ENCODE measurements around the gene FAM72A.
A peak's percentile ranks its signal among the peaks of the same experiment; 100 is the strongest.
"Not testable (repeated sequence)": the region's sequence is repeated elsewhere in the genome, so short reads cannot be mapped to it uniquely, and the experiment has no call there.

The FAM72A gene

GRCh38 chr1:206204159-206204511 lies 1.5 kb upstream of the FAM72A start:
- not testable (repeated sequence) for H3K27ac ChIP-seq (ENCODE audit: low read length); H3K4me3 ChIP-seq (ENCODE audit: low read length); H3K9ac ChIP-seq (ENCODE audit: low read depth, low read length)

GRCh38 chr1:206203364-206204158 lies 922 bp upstream of the FAM72A start, which contains the start of gene SRGAP2:
TSS of gene SRGAP2 (plus strand) at chr1:206203541. CDS start at chr1:206205971, 2,430 bp downstream.
- H3K9ac ChIP-seq (ENCODE audit: low read depth, low read length); H3K27me3 ChIP-seq (ENCODE audit: insufficient read depth, low read length); H3K27ac ChIP-seq (ENCODE audit: low read length): not testable (repeated sequence)

More at GRCh38 chr1:206204159-206204511, 1.5 kb upstream of the FAM72A start:
- not testable (repeated sequence) for H3K27me3 ChIP-seq (ENCODE audit: insufficient read depth, low read length); H3K36me3 ChIP-seq (ENCODE audit: insufficient read depth, low read depth, low read length); H3K9me3 ChIP-seq (ENCODE audit: insufficient read depth, low read depth, low read length); H3K4me1 ChIP-seq (ENCODE audit: insufficient read depth, low read length)

GRCh38 chr1:206196748-206197424 lies 5.8 kb downstream of the FAM72A start:
- not testable (repeated sequence) for H3K9ac ChIP-seq (ENCODE audit: low read depth, low read length); H3K27me3 ChIP-seq (ENCODE audit: insufficient read depth, low read length); H3K27ac ChIP-seq (ENCODE audit: low read length); H3K4me3 ChIP-seq (ENCODE audit: low read length); H3K4me1 ChIP-seq (ENCODE audit: insufficient read depth, low read length); H3K9me3 ChIP-seq (ENCODE audit: insufficient read depth, low read depth, low read length); H3K36me3 ChIP-seq (ENCODE audit: insufficient read depth, low read depth, low read length)

More at GRCh38 chr1:206203364-206204158, 922 bp upstream of the FAM72A start, which contains the start of gene SRGAP2:
- not testable (repeated sequence) for H3K4me1 ChIP-seq (ENCODE audit: insufficient read depth, low read length); H3K9me3 ChIP-seq (ENCODE audit: insufficient read depth, low read depth, low read length); H3K36me3 ChIP-seq (ENCODE audit: insufficient read depth, low read depth, low read length)
- H3K4me3 ChIP-seq (ENCODE audit: low read length): peak within 1 kb of the TSS; percentile 54; the same call in 1 of the 2 replicates

- not testable (repeated sequence) for H3K4me1 ChIP-seq (ENCODE audit: insufficient read depth, low read length); H3K9me3 ChIP-seq (ENCODE audit: insufficient read depth, low read depth, low read length); H3K36me3 ChIP-seq (ENCODE audit: insufficient read depth, low read depth, low read length); H3K27ac ChIP-seq (ENCODE audit: low read length); H3K27me3 ChIP-seq (ENCODE audit: insufficient read depth, low read length); H3K4me3 ChIP-seq (ENCODE audit: low read length); H3K9ac ChIP-seq (ENCODE audit: low read depth, low read length)
These were observed 7.5 kb downstream of the FAM72A start for GRCh38 chr1:206195182-206195581.

- H3K27me3 ChIP-seq (ENCODE audit: insufficient read depth, low read length); H3K4me1 ChIP-seq (ENCODE audit: insufficient read depth, low read length); H3K9me3 ChIP-seq (ENCODE audit: insufficient read depth, low read depth, low read length); H3K4me3 ChIP-seq (ENCODE audit: low read length); H3K36me3 ChIP-seq (ENCODE audit: insufficient read depth, low read depth, low read length); H3K27ac ChIP-seq (ENCODE audit: low read length); H3K9ac ChIP-seq (ENCODE audit: low read depth, low read length): not testable (repeated sequence)
These were observed 15.8 kb downstream of the FAM72A start for GRCh38 chr1:206186826-206187225.

- not testable (repeated sequence) for H3K27me3 ChIP-seq (ENCODE audit: insufficient read depth, low read length); H3K4me1 ChIP-seq (ENCODE audit: insufficient read depth, low read length); H3K9ac ChIP-seq (ENCODE audit: low read depth, low read length); H3K9me3 ChIP-seq (ENCODE audit: insufficient read depth, low read depth, low read length); H3K27ac ChIP-seq (ENCODE audit: low read length); H3K36me3 ChIP-seq (ENCODE audit: insufficient read depth, low read depth, low read length); H3K4me3 ChIP-seq (ENCODE audit: low read length)
These were observed 16.9 kb downstream of the FAM72A start for GRCh38 chr1:206185778-206186177.

GRCh38 chr1:206183788-206184187 lies 18.9 kb downstream of the FAM72A start:
- not testable (repeated sequence) for H3K9me3 ChIP-seq (ENCODE audit: insufficient read depth, low read depth, low read length); H3K9ac ChIP-seq (ENCODE audit: low read depth, low read length); H3K4me1 ChIP-seq (ENCODE audit: insufficient read depth, low read length); H3K4me3 ChIP-seq (ENCODE audit: low read length); H3K36me3 ChIP-seq (ENCODE audit: insufficient read depth, low read depth, low read length); H3K27ac ChIP-seq (ENCODE audit: low read length); H3K27me3 ChIP-seq (ENCODE audit: insufficient read depth, low read length)

- not testable (repeated sequence) for H3K36me3 ChIP-seq (ENCODE audit: insufficient read depth, low read depth, low read length); H3K4me1 ChIP-seq (ENCODE audit: insufficient read depth, low read length); H3K4me3 ChIP-seq (ENCODE audit: low read length); H3K9me3 ChIP-seq (ENCODE audit: insufficient read depth, low read depth, low read length); H3K27me3 ChIP-seq (ENCODE audit: insufficient read depth, low read length); H3K27ac ChIP-seq (ENCODE audit: low read length); H3K9ac ChIP-seq (ENCODE audit: low read depth, low read length)
These were observed 20.0 kb downstream of the FAM72A start for GRCh38 chr1:206182368-206183317.

- not testable (repeated sequence) for H3K27me3 ChIP-seq (ENCODE audit: insufficient read depth, low read length); H3K9ac ChIP-seq (ENCODE audit: low read depth, low read length); H3K9me3 ChIP-seq (ENCODE audit: insufficient read depth, low read depth, low read length); H3K36me3 ChIP-seq (ENCODE audit: insufficient read depth, low read depth, low read length); H3K4me3 ChIP-seq (ENCODE audit: low read length); H3K27ac ChIP-seq (ENCODE audit: low read length); H3K4me1 ChIP-seq (ENCODE audit: insufficient read depth, low read length)
These were observed 23.0 kb downstream of the FAM72A start for GRCh38 chr1:206179666-206180065.

GRCh38 chr1:206178061-206178989 lies 24.3 kb downstream of the FAM72A start:
- not testable (repeated sequence) for H3K36me3 ChIP-seq (ENCODE audit: insufficient read depth, low read depth, low read length); H3K4me1 ChIP-seq (ENCODE audit: insufficient read depth, low read length); H3K4me3 ChIP-seq (ENCODE audit: low read length); H3K9me3 ChIP-seq (ENCODE audit: insufficient read depth, low read depth, low read length); H3K27ac ChIP-seq (ENCODE audit: low read length); H3K9ac ChIP-seq (ENCODE audit: low read depth, low read length); H3K27me3 ChIP-seq (ENCODE audit: insufficient read depth, low read length)

GRCh38 chr1:206176114-206176502 lies 26.5 kb downstream of the FAM72A start:
- H3K9me3 ChIP-seq (ENCODE audit: insufficient read depth, low read depth, low read length); H3K9ac ChIP-seq (ENCODE audit: low read depth, low read length); H3K4me1 ChIP-seq (ENCODE audit: insufficient read depth, low read length); H3K27ac ChIP-seq (ENCODE audit: low read length); H3K36me3 ChIP-seq (ENCODE audit: insufficient read depth, low read depth, low read length); H3K27me3 ChIP-seq (ENCODE audit: insufficient read depth, low read length); H3K4me3 ChIP-seq (ENCODE audit: low read length): not testable (repeated sequence)

Data from iPS-20b (cell line).